Panc1 (cell line): ENCODE data around the gene MED13L.

Source experiments
- POLR2AphosphoS5 ChIP-seq: IDR thresholded peaks from 2 replicates; pipeline ENCODE4 v1.6.1; 2012; ENCODE audit warnings: mild to moderate bottlenecking, low read depth, low read length, moderate library complexity
- SIN3A ChIP-seq: IDR thresholded peaks from 2 replicates; pipeline ENCODE4 v1.6.1; 2012; ENCODE audit warnings: low read depth, mild to moderate bottlenecking, low read length, moderate library complexity, borderline replicate concordance; ENCODE audit not compliant: insufficient read depth
- TF ChIP-seq, protein P1 (sequence below): fragments of 450-650 bp; IDR thresholded peaks from 2 replicates; pipeline ENCODE4 v1.5.1; 2017; ENCODE audit warnings: mild to moderate bottlenecking

DNA sequence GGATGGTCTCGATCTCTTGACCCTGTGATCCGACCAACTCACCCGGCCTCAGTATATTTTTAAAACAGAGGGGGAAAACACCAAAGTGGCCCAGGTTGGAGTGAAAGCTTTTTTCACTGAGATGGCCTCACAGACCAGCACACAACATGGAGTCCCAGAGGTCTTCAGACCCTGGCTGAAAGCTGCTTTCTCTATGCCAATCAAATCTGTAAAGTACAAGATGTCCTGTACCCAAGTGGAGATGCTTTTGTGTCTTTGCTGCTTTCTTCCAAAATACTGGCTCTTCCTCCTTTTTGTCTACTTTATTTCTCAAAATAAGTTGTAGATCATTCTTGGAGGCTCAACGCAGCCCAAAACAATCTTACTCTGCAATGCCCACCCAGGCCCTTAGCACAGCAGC lies 214.8 kb downstream of the MED13L start:
- TF ChIP-seq, protein P1, sequence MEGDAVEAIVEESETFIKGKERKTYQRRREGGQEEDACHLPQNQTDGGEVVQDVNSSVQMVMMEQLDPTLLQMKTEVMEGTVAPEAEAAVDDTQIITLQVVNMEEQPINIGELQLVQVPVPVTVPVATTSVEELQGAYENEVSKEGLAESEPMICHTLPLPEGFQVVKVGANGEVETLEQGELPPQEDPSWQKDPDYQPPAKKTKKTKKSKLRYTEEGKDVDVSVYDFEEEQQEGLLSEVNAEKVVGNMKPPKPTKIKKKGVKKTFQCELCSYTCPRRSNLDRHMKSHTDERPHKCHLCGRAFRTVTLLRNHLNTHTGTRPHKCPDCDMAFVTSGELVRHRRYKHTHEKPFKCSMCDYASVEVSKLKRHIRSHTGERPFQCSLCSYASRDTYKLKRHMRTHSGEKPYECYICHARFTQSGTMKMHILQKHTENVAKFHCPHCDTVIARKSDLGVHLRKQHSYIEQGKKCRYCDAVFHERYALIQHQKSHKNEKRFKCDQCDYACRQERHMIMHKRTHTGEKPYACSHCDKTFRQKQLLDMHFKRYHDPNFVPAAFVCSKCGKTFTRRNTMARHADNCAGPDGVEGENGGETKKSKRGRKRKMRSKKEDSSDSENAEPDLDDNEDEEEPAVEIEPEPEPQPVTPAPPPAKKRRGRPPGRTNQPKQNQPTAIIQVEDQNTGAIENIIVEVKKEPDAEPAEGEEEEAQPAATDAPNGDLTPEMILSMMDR, result no peak
- TF ChIP-seq SIN3A (no peak), POLR2AphosphoS5 (no peak)
